NCI-H2081 (cell line): ENCODE measurements around the gene AP2M1.
"Not testable (repeated sequence)": the region's sequence is repeated elsewhere in the genome, so short reads cannot be mapped to it uniquely, and the experiment has no call there.

Experiments used
- DNase-seq, 2 experiments: peaks; one replicate each; lab custom pipeline; 2025; lab: John Stamatoyannopoulos, UW

The AP2M1 gene

GRCh38 chr3:184157206-184157605 lies 17.4 kb upstream of the AP2M1 start:
- DNase-seq = no peak

DNA sequence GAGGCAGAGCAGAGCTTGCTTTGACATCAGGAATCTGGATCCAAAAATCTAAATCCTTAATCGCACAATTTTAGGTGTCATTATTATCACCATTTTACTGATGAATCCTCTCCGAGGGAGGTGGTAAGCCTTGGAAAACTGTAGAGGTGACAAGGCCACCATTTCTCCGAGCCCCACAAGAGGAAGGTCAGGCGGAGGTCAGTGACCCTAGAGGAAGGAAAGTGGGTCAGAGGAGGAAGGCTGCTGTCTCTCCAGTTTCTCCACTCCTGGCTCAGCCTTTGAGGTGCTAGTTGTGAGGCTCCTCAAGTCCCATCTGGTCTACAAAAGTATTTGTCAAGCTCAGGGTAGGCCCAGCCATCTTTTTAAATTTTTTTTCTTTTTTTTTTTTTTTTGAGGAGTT lies 16.3 kb upstream of the AP2M1 start:
- DNase-seq = no peak

GRCh38 chr3:184160456-184160855 lies 14.2 kb upstream of the AP2M1 start:
- peak in 1 of 2 experiments; percentile 27 for DNase-seq

DNA sequence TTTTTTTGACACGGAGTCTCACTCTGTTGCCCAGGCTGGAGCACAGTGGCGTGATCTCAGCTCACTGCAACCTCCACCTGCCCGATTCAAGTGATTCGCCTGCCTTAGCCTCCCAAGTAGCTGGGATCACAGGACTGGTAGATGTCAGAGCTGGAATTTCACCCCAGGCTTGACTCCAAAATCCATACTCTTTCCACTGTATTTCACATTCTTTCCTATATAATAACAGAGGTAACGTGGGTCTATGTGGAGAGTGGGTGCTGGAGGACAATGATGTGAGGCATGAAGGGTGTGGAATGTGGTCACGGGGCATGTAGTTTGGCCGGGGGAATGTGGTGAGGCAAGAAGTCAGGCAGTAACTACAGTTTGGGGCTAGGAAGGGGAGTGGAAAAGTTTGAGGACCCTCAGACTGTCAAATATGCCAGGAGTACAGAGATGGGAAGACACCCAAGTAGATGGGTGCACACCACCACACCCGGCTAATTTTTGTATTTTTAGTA lies 12.0 kb upstream of the AP2M1 start:
- not testable (repeated sequence) for DNase-seq

GRCh38 chr3:184164648-184165330 lies 9.9 kb upstream of the AP2M1 start:
- DNase-seq = no peak

DNA sequence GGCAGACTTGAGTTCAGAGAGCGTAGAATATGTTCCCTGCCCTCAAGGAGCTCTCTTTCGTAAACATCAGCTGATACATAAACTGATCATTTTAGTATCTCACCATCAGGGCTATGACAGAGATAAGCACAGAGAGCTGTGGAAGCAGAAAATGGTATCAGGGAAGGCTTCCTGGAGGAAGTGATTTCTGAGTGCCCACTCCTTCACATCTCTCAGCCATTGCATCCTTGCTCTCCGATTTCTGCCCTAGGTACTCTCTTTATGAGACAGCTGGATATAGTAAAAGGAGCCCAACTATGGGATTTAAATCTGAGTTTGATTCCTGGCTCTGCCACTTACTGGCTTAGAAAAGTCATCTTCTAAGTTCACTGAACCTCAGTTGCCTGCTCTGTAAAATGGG lies 9.1 kb upstream of the AP2M1 start:
- DNase-seq = no peak

- no peak for DNase-seq
Observed at GRCh38 chr3:184166671-184167070, 8.0 kb upstream of the AP2M1 start.

- no peak for DNase-seq
Observed at GRCh38 chr3:184167786-184168185, 6.9 kb upstream of the AP2M1 start.

GRCh38 chr3:184168363-184169120 lies 6.1 kb upstream of the AP2M1 start:
- no peak for DNase-seq

DNA sequence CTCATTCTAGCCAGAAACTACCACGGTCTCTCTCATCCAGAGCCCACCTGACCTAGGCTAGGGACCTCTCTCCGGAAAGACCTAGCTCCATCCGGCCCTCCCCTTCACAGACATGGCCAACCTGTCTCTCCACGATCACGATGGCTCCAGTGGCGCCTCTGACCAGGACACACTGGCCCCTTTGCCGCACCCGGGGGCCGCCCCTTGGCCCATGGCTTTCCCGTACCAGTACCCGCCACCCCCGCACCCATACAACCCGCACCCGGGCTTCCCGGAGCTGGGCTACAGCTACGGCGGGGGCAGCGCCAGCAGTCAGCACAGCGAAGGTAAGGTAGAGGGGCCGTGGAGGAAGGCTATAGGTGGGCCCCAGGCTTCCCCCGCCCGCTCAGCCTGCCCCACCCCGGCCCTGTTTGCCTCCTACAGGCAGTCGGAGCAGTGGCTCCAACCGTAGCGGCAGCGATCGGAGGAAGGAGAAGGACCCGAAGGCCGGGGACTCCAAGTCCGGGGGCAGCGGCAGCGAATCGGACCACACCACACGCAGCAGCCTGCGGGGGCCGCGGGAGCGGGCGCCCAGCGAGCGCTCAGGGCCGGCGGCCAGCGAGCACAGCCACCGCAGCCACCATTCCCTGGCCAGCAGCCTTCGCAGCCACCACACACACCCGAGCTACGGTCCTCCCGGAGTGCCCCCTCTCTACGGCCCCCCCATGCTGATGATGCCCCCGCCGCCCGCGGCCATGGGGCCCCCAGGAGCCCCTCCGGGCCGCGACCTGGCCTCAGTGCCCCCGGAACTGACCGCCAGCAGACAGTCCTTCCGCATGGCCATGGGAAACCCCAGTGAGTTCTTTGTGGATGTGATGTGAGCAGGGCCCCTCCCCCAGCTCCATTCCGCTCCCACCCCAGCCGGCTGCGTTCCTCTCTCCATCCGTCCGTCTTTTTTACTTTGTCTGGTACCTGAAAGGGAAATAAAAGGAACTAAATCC lies 4.5 kb upstream of the AP2M1 start:
- DNase-seq = no peak

DNA sequence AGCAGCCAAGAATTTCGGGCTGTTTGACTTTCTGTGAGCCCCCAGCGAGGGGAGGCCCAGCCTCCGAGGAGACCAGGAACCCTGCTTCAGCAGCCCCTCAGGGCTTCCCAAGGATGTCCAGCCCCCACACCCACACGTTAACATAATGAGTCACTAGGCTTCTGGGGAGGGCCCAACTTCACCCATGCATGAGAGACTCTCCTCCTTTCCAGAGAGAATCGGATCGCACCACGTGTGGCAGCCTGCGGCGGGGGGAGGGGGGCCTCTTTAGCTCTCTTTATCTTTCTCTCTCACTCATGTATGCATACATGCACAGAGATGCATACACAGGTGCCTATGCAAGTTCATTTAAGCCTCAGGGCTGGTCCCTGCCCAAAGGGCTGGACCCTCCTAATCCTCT lies 3.1 kb upstream of the AP2M1 start:
- no peak for DNase-seq

DNA sequence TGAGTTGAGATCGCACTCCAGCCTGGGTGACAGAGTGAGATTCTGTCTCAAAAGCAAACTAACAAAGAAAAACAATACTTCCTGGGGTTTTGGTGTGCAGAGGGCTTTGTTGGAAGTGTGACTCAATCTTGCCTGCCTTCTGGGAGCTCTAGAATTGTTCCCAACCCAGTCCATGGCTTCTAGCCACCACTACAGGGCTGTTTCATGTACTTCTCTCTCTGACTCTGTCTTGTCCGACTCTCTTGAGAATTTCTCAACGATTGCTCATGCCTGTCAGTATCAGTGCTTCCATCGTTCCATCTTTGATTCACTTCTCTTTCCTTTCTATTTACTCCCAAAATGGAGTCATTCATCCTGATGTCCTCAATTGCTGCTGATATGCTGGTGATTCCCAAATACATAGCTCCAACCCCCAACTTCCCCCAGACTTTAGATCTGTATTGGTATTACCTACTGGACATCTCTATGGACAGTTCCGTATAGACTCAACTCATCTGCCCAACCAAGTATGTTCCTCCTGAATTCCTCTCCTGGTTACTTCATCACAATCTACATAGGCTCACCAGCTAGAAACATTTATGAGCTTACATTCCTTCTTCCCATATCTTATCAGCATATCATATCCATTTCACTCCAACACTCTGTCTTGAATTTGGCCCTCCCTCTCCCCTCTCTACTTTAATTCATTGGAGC lies 1.8 kb upstream of the AP2M1 start:
- no peak for DNase-seq

DNA sequence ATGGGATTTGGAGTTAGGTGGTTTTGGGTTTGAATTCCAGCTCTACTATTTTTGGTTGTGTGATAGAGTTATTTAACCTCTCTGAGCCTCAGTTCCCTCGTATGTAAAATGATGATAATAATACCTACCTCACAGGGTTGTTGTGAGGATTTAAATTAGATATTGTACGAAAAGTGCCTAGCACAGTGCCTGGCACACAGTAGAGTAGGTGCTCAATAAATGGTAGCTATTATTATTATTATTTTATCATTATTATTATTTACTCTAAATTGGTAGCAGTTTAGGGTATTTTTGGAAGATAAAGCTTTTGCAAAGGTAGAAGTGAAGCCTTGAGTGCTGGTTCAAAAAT lies 1.3 kb upstream of the AP2M1 start:
- no peak for DNase-seq

GRCh38 chr3:184174284-184174645 lies 390 bp upstream of the AP2M1 start:
- DNase-seq = no peak

DNA sequence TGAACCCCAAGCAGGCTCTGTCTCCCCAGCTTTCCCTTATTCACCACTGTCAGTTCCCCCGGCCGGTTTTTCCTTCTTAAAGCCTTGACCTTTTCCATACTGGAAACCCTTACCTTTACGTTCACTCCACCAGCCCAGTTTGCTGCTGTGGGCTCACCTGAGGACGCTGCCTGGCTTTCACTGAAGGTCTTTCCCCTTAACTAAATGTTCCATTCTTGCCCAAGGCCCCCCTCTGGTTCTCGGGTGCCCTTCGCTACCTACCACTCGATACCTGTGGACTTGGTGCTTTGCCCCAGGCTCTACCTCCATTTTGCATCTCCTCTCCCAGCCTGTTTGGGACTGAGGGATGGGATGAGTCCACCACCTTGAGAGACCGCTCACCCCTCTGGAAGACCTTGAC lies 851 bp downstream of the AP2M1 start:
- DNase-seq = no peak

GRCh38 chr3:184175981-184176376 lies 1.3 kb downstream of the AP2M1 start:
- no peak for DNase-seq

DNA sequence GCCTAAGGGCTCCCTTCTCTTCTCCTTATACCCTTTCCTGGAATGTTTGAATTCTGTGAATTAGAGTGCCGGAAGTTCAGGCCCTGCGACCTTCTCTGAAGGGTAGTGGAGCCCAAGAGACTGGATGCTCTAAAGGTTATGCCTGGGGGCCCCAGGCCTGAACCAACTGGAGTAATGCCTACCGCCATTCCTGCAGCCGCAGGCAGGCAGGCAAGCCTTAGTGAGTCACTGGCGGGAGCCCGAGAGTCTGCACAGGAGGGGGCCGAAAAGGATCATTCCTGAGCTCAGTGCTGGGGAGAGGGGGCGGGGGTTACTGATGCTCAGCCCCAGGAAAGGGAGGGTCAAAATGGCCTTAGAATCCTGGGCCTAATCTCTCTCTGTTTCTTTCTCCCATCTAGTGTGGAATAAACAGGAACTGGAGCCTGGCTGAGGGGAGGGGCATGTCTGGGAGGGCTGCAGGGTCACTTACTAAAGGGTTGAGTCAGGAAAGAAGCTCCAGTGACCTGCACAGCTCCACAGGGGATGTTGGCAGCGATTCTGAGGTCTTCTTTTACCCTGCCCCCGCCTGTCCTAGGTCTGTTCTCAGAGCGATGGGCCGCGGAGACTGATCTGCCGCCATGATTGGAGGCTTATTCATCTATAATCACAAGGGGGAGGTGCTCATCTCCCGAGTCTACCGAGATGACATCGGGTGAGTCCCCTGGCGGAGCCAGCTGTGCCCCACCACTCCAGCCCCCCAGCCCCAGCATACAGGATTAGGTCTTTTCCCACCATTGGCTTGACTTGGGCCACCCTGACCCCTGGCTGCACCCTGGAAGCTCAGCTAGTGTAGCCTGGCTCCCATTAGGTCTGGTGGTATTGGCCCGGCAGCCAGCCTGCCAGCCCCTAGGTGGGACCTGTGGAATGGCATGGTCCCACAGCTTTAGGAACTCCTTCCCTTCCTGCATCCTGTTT lies 2.0 kb downstream of the AP2M1 start:
- peak in 1 of 2 experiments; percentile 31 for DNase-seq

- DNase-seq = no peak
Observed at GRCh38 chr3:184177331-184177731, 2.7 kb downstream of the AP2M1 start.

GRCh38 chr3:184177767-184178306 lies 3.2 kb downstream of the AP2M1 start:
- no peak for DNase-seq

- DNase-seq = no peak
Observed at GRCh38 chr3:184178521-184179138, 4.0 kb downstream of the AP2M1 start.
